SK-N-SH treated with all-trans-retinoic acid at 6 μM for 48 hours (cell line): ENCODE measurements around the gene EML2.

ENCODE experiments used
- ATAC-seq: fragments of 200-7000 bp; cut with Tn5 transposase; 3 replicates; pipeline ENCODE4 v1.9.1; 2020; ENCODE audit warnings: mild to moderate bottlenecking, moderate library complexity
- ARNTL ChIP-seq: fragments of 450-650 bp; formaldehyde crosslinking; IDR thresholded peaks from 2 replicates; pipeline ENCODE4 v1.5.0; 2020; ENCODE audit warnings: low read depth, mild to moderate bottlenecking, moderate library complexity, borderline replicate concordance
- BACH2 ChIP-seq: fragments of 250-450 bp; sonication (Bioruptor Pico); IDR thresholded peaks from 2 replicates; pipeline ENCODE4 v1.9.0; 2021; ENCODE audit warnings: mild to moderate bottlenecking, borderline replicate concordance
- CSDC2 ChIP-seq: fragments of 250-450 bp; sonication (Bioruptor Pico); IDR thresholded peaks from 2 replicates; pipeline ENCODE4 v1.5.0; 2020; ENCODE audit warnings: mild to moderate bottlenecking, moderate library complexity
- CSRNP3 ChIP-seq: fragments of 250-450 bp; sonication (Bioruptor Pico); IDR thresholded peaks from 2 replicates; pipeline ENCODE4 v1.5.1; 2021; ENCODE audit warnings: mild to moderate bottlenecking, moderate library complexity
- ESRRG ChIP-seq: fragments of 250-450 bp; sonication (Bioruptor Pico); IDR thresholded peaks from 2 replicates; pipeline ENCODE4 v1.6.1; 2021; ENCODE audit warnings: mild to moderate bottlenecking
- GLIS3 ChIP-seq: fragments of 250-450 bp; sonication (Bioruptor Pico); IDR thresholded peaks from 2 replicates; pipeline ENCODE4 v1.5.0; 2020; ENCODE audit warnings: mild to moderate bottlenecking, moderate library complexity
- ISL1 ChIP-seq: fragments of 250-450 bp; sonication (Bioruptor Pico); IDR thresholded peaks from 2 replicates; pipeline ENCODE4 v2.1.2; 2022; ENCODE audit warnings: mild to moderate bottlenecking, moderate library complexity
- OSR1 ChIP-seq: fragments of 250-450 bp; sonication (Bioruptor Pico); IDR thresholded peaks from 2 replicates; pipeline ENCODE4 v1.8.0; 2022; ENCODE audit warnings: moderate library complexity, mild to moderate bottlenecking, inconsistent platforms
- POU6F1 ChIP-seq: fragments of 250-450 bp; sonication (Bioruptor Pico); IDR thresholded peaks from 2 replicates; pipeline ENCODE4 v1.8.0; 2021; ENCODE audit warnings: low read depth, mild to moderate bottlenecking, moderate library complexity, borderline replicate concordance
- PPARA ChIP-seq: fragments of 250-450 bp; sonication (Bioruptor Pico); IDR thresholded peaks from 2 replicates; pipeline ENCODE4 v1.5.0; 2020; ENCODE audit warnings: mild to moderate bottlenecking, borderline replicate concordance
- RARB ChIP-seq: fragments of 250-450 bp; sonication (Bioruptor Pico); IDR thresholded peaks from 2 replicates; pipeline ENCODE4 v1.8.0; 2021; ENCODE audit warnings: mild to moderate bottlenecking, moderate library complexity
- SNAI2 ChIP-seq: fragments of 250-450 bp; sonication (Bioruptor Pico); IDR thresholded peaks from 2 replicates; pipeline ENCODE4 v1.5.0; 2020; ENCODE audit warnings: mild to moderate bottlenecking, moderate library complexity
- TOX ChIP-seq: fragments of 250-450 bp; sonication (Bioruptor Pico); IDR thresholded peaks from 2 replicates; pipeline ENCODE4 v1.8.0; 2021; ENCODE audit warnings: mild to moderate bottlenecking, moderate library complexity, borderline replicate concordance
- TSHZ2 ChIP-seq: fragments of 250-450 bp; sonication (Bioruptor Pico); IDR thresholded peaks from 2 replicates; pipeline ENCODE4 v1.5.0; 2020; ENCODE audit warnings: mild to moderate bottlenecking, moderate library complexity
- ZC3H10 ChIP-seq: fragments of 250-450 bp; sonication (Bioruptor Pico); IDR thresholded peaks from 2 replicates; pipeline ENCODE4 v1.5.1; 2021; ENCODE audit warnings: mild to moderate bottlenecking, moderate library complexity
- ZFP3 ChIP-seq: fragments of 250-450 bp; sonication (Bioruptor Pico); IDR thresholded peaks from 2 replicates; pipeline ENCODE4 v1.5.0; 2020; ENCODE audit warnings: mild to moderate bottlenecking, moderate library complexity
- ZFP30 ChIP-seq: fragments of 450-650 bp; formaldehyde crosslinking; IDR thresholded peaks from 2 replicates; pipeline ENCODE4 v1.5.0; 2022; ENCODE audit warnings: mild to moderate bottlenecking, moderate library complexity
- ZNF70 ChIP-seq: fragments of 450-650 bp; formaldehyde crosslinking; IDR thresholded peaks from 2 replicates; pipeline ENCODE4 v1.5.0; 2020; ENCODE audit warnings: mild to moderate bottlenecking, moderate library complexity
- ZNF8 ChIP-seq: fragments of 450-650 bp; formaldehyde crosslinking; IDR thresholded peaks from 2 replicates; pipeline ENCODE4 v1.5.0; 2020; ENCODE audit warnings: mild to moderate bottlenecking, moderate library complexity
- TF ChIP-seq, protein P1 (sequence below): fragments of 250-450 bp; sonication (Bioruptor Pico); IDR thresholded peaks from 2 replicates; pipeline ENCODE4 v1.5.1; 2020; ENCODE audit warnings: low read depth, mild to moderate bottlenecking, moderate library complexity
- TF ChIP-seq, protein P2 (sequence below): fragments of 250-450 bp; sonication (Bioruptor Pico); IDR thresholded peaks from 2 replicates; pipeline ENCODE4 v1.8.0; 2020; ENCODE audit warnings: mild to moderate bottlenecking, moderate library complexity, borderline replicate concordance

EML2 gene

DNA sequence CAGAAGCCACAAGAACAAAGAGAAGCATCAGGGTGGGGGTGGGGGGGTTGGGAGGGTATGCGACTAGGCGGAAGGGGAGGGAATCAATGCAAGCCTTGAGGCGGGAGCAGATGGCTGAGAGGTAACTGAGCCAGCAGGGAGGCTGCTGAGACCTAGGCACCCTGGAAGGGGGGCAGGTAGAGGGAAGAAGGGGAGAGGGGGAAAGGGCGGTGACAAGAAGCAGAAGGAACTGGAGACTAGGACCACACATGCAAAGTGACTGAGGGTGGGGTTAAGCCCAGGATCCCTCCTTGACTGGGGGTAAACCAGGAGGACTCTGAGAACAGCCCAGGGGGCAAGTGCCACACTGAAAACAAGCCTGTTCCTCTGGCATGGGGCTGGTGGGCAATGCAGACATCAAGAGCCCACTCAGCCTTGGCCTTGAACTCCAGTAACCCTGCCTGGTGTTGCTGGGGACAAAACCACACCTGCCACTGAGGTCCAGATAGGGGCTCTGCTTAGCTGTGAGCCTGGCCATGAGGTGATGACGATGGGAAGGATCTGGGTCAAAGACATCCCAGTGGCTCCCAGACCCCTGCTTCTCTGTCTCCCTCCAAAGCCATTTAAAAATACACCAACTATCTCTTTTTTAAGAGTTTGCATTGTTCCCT is 74.9 kb downstream of the EML2 start:
- no peak for ATAC-seq
- TF ChIP-seq OSR1 (CRISPR knock-in tag) (no peak), ZFP30 (no peak), CSDC2 (CRISPR knock-in tag) (no peak), ZNF8 (CRISPR knock-in tag) (no peak), ZC3H10 (CRISPR knock-in tag) (no peak), ISL1 (CRISPR knock-in tag) (no peak), TSHZ2 (CRISPR knock-in tag) (no peak), ZNF70 (CRISPR knock-in tag) (no peak), ARNTL (no peak), PPARA (no peak), GLIS3 (no peak), CSRNP3 (CRISPR knock-in tag) (no peak), POU6F1 (CRISPR knock-in tag) (no peak), TOX (CRISPR knock-in tag) (no peak), ESRRG (CRISPR knock-in tag) (no peak), RARB (CRISPR knock-in tag) (no peak), SNAI2 (CRISPR knock-in tag) (no peak), ZFP3 (CRISPR knock-in tag) (no peak)
- TF ChIP-seq, protein P1, sequence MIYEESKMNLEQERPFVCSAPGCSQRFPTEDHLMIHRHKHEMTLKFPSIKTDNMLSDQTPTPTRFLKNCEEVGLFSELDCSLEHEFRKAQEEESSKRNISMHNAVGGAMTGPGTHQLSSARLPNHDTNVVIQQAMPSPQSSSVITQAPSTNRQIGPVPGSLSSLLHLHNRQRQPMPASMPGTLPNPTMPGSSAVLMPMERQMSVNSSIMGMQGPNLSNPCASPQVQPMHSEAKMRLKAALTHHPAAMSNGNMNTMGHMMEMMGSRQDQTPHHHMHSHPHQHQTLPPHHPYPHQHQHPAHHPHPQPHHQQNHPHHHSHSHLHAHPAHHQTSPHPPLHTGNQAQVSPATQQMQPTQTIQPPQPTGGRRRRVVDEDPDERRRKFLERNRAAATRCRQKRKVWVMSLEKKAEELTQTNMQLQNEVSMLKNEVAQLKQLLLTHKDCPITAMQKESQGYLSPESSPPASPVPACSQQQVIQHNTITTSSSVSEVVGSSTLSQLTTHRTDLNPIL, result no peak
- TF ChIP-seq, protein P2, sequence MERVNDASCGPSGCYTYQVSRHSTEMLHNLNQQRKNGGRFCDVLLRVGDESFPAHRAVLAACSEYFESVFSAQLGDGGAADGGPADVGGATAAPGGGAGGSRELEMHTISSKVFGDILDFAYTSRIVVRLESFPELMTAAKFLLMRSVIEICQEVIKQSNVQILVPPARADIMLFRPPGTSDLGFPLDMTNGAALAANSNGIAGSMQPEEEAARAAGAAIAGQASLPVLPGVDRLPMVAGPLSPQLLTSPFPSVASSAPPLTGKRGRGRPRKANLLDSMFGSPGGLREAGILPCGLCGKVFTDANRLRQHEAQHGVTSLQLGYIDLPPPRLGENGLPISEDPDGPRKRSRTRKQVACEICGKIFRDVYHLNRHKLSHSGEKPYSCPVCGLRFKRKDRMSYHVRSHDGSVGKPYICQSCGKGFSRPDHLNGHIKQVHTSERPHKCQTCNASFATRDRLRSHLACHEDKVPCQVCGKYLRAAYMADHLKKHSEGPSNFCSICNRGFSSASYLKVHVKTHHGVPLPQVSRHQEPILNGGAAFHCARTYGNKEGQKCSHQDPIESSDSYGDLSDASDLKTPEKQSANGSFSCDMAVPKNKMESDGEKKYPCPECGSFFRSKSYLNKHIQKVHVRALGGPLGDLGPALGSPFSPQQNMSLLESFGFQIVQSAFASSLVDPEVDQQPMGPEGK (CRISPR knock-in tag), result no peak

- ATAC-seq, result no peak
- TF ChIP-seq RARB (CRISPR knock-in tag), result no peak
- no peak for TF ChIP-seq BACH2 (CRISPR knock-in tag)
- TF ChIP-seq ARNTL, result no peak
- TF ChIP-seq TSHZ2 (CRISPR knock-in tag), result no peak
- no peak for TF ChIP-seq PPARA
- TF ChIP-seq, protein P1, result no peak
- TF ChIP-seq CSRNP3 (CRISPR knock-in tag), result no peak
- no peak for TF ChIP-seq ZFP30
- no peak for TF ChIP-seq ZC3H10 (CRISPR knock-in tag)
- TF ChIP-seq, protein P2 (CRISPR knock-in tag), result no peak
- TF ChIP-seq SNAI2 (CRISPR knock-in tag), result no peak
- TF ChIP-seq ZNF70 (CRISPR knock-in tag), result no peak
- TF ChIP-seq TOX (CRISPR knock-in tag), result no peak
Measured at GRCh38 chr19:45560686-45561085, 78.5 kb downstream of the EML2 start.
